Fibroblast of lung (primary cell): ENCODE results near the gene GLRB. TPM values are rescaled to one million over a fixed set of nuclear protein-coding genes. Genes with fewer than 3 reads are reported as not detected.
A peak's percentile ranks its signal among the peaks of the same experiment; 100 is the strongest.
"Not testable (repeated sequence)": the region's sequence is repeated elsewhere in the genome, so short reads cannot be mapped to it uniquely, and the experiment has no call there.

Experiments used
- DNase-seq, 2 donors: peaks; one replicate each; pipeline versions ENCODE4 v3.0.0 to v3.0.0-alpha.2; 2010; ENCODE audit warnings: low read depth in 2 of 2
- H2AFZ ChIP-seq: 2 replicates; pipeline ENCODE4 v1.5.1; 2012; ENCODE audit warnings: low read length, control low read depth, inconsistent platforms
- H3K27ac ChIP-seq: 2 replicates; pipeline ENCODE4 v1.5.1; 2011; ENCODE audit warnings: low read length, control low read depth; ENCODE audit not compliant: insufficient read depth
- H3K27me3 ChIP-seq: 2 replicates; pipeline ENCODE4 v1.5.1; 2011; ENCODE audit warnings: mild to moderate bottlenecking, low read length; ENCODE audit not compliant: control insufficient read depth, insufficient read depth
- H3K36me3 ChIP-seq: 2 replicates; pipeline ENCODE4 v1.5.1; 2011; ENCODE audit warnings: low read length; ENCODE audit not compliant: control insufficient read depth, insufficient read depth
- H3K4me1 ChIP-seq: 2 replicates; pipeline ENCODE4 v1.5.1; 2011; ENCODE audit warnings: low read length; ENCODE audit not compliant: control insufficient read depth, insufficient read depth; ENCODE audit errors: extremely low read depth
- H3K4me2 ChIP-seq: 2 replicates; pipeline ENCODE4 v1.5.1; 2011; ENCODE audit warnings: low read length, control low read depth; ENCODE audit not compliant: insufficient read depth; ENCODE audit errors: extremely low read depth
- H3K4me3 ChIP-seq, 4 experiments: fragments of 200-600 bp in 1 of 4; sonication (generic) in 1 of 4; replicated peaks in 1 of 4; 2 replicates each; pipeline ENCODE4 v1.5.1; 2011 to 2016; ENCODE audit warnings: low read length in 4 of 4, low read depth in 3 of 4, mild to moderate bottlenecking in 3 of 4, control low read depth in 2 of 4, inconsistent platforms in 1 of 4, mixed read lengths in 1 of 4; ENCODE audit not compliant: insufficient read depth in 1 of 4; ENCODE audit errors: control extremely low read depth in 1 of 4
- H3K79me2 ChIP-seq: 2 replicates; pipeline ENCODE4 v1.5.1; 2012; ENCODE audit warnings: mild to moderate bottlenecking, low read length, inconsistent platforms; ENCODE audit not compliant: control insufficient read depth, insufficient read depth
- H3K9ac ChIP-seq: 2 replicates; pipeline ENCODE4 v1.5.1; 2011; ENCODE audit warnings: mild to moderate bottlenecking, low read length, control low read depth; ENCODE audit not compliant: insufficient read depth
- H3K9me3 ChIP-seq: 2 replicates; pipeline ENCODE4 v1.5.1; 2012; ENCODE audit warnings: low read depth, low read length; ENCODE audit not compliant: control insufficient read depth, insufficient read depth
- H4K20me1 ChIP-seq: 2 replicates; pipeline ENCODE4 v1.5.1; 2011; ENCODE audit warnings: low read length; ENCODE audit not compliant: control insufficient read depth, insufficient read depth; ENCODE audit errors: extremely low read depth
- CTCF ChIP-seq, 2 donors: IDR thresholded peaks in 1 of 2; conservative IDR thresholded peaks in 1 of 2; 1 replicate in 1 of 2; 2 replicates in 1 of 2; pipeline ENCODE4 v1.5.1; 2011 to 2012; ENCODE audit warnings: low read length in 2 of 2, control low read depth in 1 of 2, inconsistent platforms in 1 of 2, low read depth in 1 of 2, mild to moderate bottlenecking in 1 of 2
- EZH2 ChIP-seq: IDR thresholded peaks from 2 replicates; pipeline ENCODE4 v1.5.1; 2012; ENCODE audit warnings: low read length, control low read depth, mild to moderate bottlenecking; ENCODE audit errors: missing control alignments
- polyA plus RNA-seq, 2 donors: library from polyadenylated mRNA; depleted of rRNA in 1 of 2; stranded (reverse) in 1 of 2; unstranded in 1 of 2; fragments of >200 nt; gene quantifications; 2 replicates each; pipeline ENCODE4 v1.2.1, GENCODE V29; 2011 to 2012; ENCODE audit warnings: missing spikeins in 1 of 2
- total RNA-seq: library from RNA; depleted of rRNA; stranded (reverse); fragments of >200 nt; gene quantifications from 2 replicates; pipeline ENCODE4 v1.2.1, GENCODE V29; 2014

GLRB gene
- total and polyA plus RNA-seq, 2 donors (not counting 1 experiment from before 2014, with no cell fraction given) = 10.3 to 25.9 TPM

- Histone ChIP-seq H3K4me2 (no peak overlapping the region), H3K36me3 (no peaks in the 10 kb centered on the region), H3K27me3 (no peaks in the 10 kb centered on the region), H4K20me1 (no peaks in the 10 kb centered on the region), H3K4me3 (no peak overlapping the region), H3K9ac (no peak overlapping the region), H2AFZ (no peak overlapping the region), H3K27ac (no peak overlapping the region), H3K9me3 (no peaks in the 10 kb centered on the region), H3K79me2 (no peaks in the 10 kb centered on the region), H3K4me1 (no peaks in the 10 kb centered on the region)
- no peak for DNase-seq
- TF ChIP-seq EZH2 = no peak
- no peak for TF ChIP-seq CTCF (conservative IDR thresholded peaks at IDR 0.05 in 1 of 2, IDR thresholded peaks at IDR 0.05 in 1 of 2; ENCODE audit: low read depth in 1 of 2, low read length in 2 of 2)
These were observed 25.4 kb upstream of the GLRB start for GRCh38 chr4:157050561-157050960.

- Histone ChIP-seq H3K4me1 (no peaks in the 10 kb centered on the region), H4K20me1 (no peaks in the 10 kb centered on the region), H3K4me3 (no peak overlapping the region), H3K36me3 (no peaks in the 10 kb centered on the region), H3K27ac (no peak overlapping the region), H3K27me3 (no peaks in the 10 kb centered on the region), H3K9ac (no peak overlapping the region), H3K4me2 (no peak overlapping the region), H3K79me2 (no peaks in the 10 kb centered on the region), H2AFZ (no peak overlapping the region), H3K9me3 (no peaks in the 10 kb centered on the region)
- TF ChIP-seq EZH2 = no peak
- TF ChIP-seq CTCF (conservative IDR thresholded peaks at IDR 0.05 in 1 of 2, IDR thresholded peaks at IDR 0.05 in 1 of 2; ENCODE audit: low read depth in 1 of 2, low read length in 2 of 2) = no peak
- peak in 1 of 2 donors; percentile 28 for DNase-seq
These were observed 23.4 kb upstream of the GLRB start for GRCh38 chr4:157052429-157053040.

GRCh38 chr4:157057218-157057617 lies 18.7 kb upstream of the GLRB start:
- Histone ChIP-seq H4K20me1 (no peaks in the 10 kb centered on the region), H3K9me3 (no peaks in the 10 kb centered on the region), H3K79me2 (no peaks in the 10 kb centered on the region), H3K4me2 (no peak overlapping the region), H3K4me3 (no peak overlapping the region), H3K36me3 (no peaks in the 10 kb centered on the region), H3K27ac (no peak overlapping the region), H3K27me3 (no peaks in the 10 kb centered on the region), H3K9ac (no peak overlapping the region), H3K4me1 (no peaks in the 10 kb centered on the region), H2AFZ (no peak overlapping the region)
- no peak for DNase-seq
- no peak for TF ChIP-seq EZH2
- no peak for TF ChIP-seq CTCF (conservative IDR thresholded peaks at IDR 0.05 in 1 of 2, IDR thresholded peaks at IDR 0.05 in 1 of 2; ENCODE audit: low read depth in 1 of 2, low read length in 2 of 2)

- not testable (repeated sequence) for H3K27me3 ChIP-seq, H3K36me3 ChIP-seq, H3K9ac ChIP-seq, H2AFZ ChIP-seq, H4K20me1 ChIP-seq, H3K27ac ChIP-seq, H3K4me1 ChIP-seq, H3K4me3 ChIP-seq, H3K9me3 ChIP-seq, H3K4me2 ChIP-seq, H3K79me2 ChIP-seq
- DNase-seq = peak in 1 of 2 donors; percentile 25
These were observed 17.1 kb upstream of the GLRB start for GRCh38 chr4:157058899-157059298.
